ENCODE measurements around the gene FAM25A.

Gene FAM25A

DNA sequence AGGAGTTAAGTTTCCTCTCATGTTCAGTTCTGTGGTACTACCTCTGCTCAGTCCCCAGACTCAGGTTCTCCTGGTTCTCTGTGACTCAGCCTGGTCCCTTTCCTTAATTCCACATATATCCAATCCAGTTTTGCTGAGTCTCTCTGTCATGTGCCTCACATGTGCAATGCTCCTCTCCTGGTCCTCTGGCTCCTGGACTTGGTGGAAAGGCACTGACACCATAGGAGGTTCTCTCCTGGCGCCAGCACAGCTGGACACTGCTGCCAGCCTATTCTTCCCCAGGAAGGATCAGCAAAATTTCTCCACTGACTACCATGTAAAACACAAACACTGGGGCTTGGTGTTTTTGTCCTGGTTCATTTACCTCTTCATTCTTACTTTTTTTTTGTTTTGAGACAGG is 46.8 kb downstream of the FAM25A start:
- DNase-seq: no peak

DNA sequence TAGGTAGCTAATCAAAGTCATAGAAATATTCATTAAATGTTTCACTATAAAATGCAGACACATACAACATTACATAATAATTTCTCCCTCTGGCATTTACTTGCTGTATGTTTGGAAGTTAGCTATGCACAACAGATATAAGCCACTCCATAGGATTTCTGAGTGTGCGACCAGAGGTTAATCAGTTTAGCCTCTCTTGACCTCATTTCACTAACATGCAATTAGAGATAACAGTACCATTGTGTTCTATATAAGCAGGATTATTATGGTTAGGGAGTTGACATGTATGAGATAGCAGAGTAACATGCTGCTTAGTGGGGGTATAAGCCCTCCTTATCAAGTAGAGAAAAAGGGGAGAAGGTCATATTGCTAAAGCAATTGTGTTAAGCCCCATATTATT is 48.2 kb downstream of the FAM25A start:
- no peak for DNase-seq

- no peak for DNase-seq
Measured at GRCh38 chr10:87072449-87072848, 52.4 kb downstream of the FAM25A start.
